Measurements from ENCODE around the gene HBS1L. TPM values are rescaled to one million over a fixed set of nuclear protein-coding genes. Genes with fewer than 3 reads are reported as not detected.

Gene HBS1L
- total RNA-seq, 4 donors from 2014 or later = 23.8 to 116 (median 69.2) TPM

- H3K36me3 ChIP-seq = no peaks in the 10 kb centered on the region
- no peak overlapping the region for H3K27ac ChIP-seq
- H3K4me1 ChIP-seq = peaks cover 0 to 5% of the 10 kb centered on the region in 2 donors
- TF ChIP-seq POLR2A (IDR thresholded peaks at IDR 0.05) = no peak
- TF ChIP-seq CTCF (IDR thresholded peaks at IDR 0.05) = no peak
- H3K27me3 ChIP-seq = no peaks in the 10 kb centered on the region
- DNase-seq = no peak
- no peaks in the 10 kb centered on the region for H3K9me3 ChIP-seq
- intact Hi-C loops (cut with DNase I; ENCODE audit: low total_unique reads) = no loop called here
- no peak overlapping the region for H3K4me3 ChIP-seq
These were observed 119.7 kb downstream of the HBS1L start for GRCh38 chr6:134934793-134935485.

- peaks cover 0 to 5% of the 10 kb centered on the region in 2 donors for H3K4me1 ChIP-seq
- TF ChIP-seq CTCF (IDR thresholded peaks at IDR 0.05) = no peak
- TF ChIP-seq POLR2A (IDR thresholded peaks at IDR 0.05) = no peak
- no peak overlapping the region for H3K27ac ChIP-seq
- no peaks in the 10 kb centered on the region for H3K27me3 ChIP-seq
- no peaks in the 10 kb centered on the region for H3K9me3 ChIP-seq
- no peak for DNase-seq
- intact Hi-C loops (cut with DNase I; ENCODE audit: low total_unique reads) = no loop called here
- no peaks in the 10 kb centered on the region for H3K36me3 ChIP-seq
- no peak overlapping the region for H3K4me3 ChIP-seq
These were observed 121.8 kb downstream of the HBS1L start for GRCh38 chr6:134932535-134933470.

- TF ChIP-seq POLR2A (IDR thresholded peaks at IDR 0.05) (no peak), CTCF (IDR thresholded peaks at IDR 0.05) (no peak)
- no peaks in the 10 kb centered on the region for H3K36me3 ChIP-seq
- intact Hi-C loops (cut with DNase I; ENCODE audit: low total_unique reads) = no loop called here
- H3K4me3 ChIP-seq = no peak overlapping the region
- H3K4me1 ChIP-seq = peaks cover 0 to under 1% of the 10 kb centered on the region in 2 donors
- H3K27me3 ChIP-seq = no peaks in the 10 kb centered on the region
- H3K9me3 ChIP-seq = no peaks in the 10 kb centered on the region
- DNase-seq = no peak
- no peak overlapping the region for H3K27ac ChIP-seq
These were observed 122.5 kb downstream of the HBS1L start for GRCh38 chr6:134932098-134932497.

- Histone ChIP-seq H3K27ac (no peak overlapping the region), H3K27me3 (no peaks in the 10 kb centered on the region), H3K9me3 (no peaks in the 10 kb centered on the region), H3K4me1 (no peaks in the 10 kb centered on the region), H3K36me3 (no peaks in the 10 kb centered on the region), H3K4me3 (no peak overlapping the region)
- TF ChIP-seq POLR2A (IDR thresholded peaks at IDR 0.05) (no peak), CTCF (IDR thresholded peaks at IDR 0.05) (no peak)
- intact Hi-C loops (cut with DNase I; ENCODE audit: low total_unique reads) = no loop called here
- no peak for DNase-seq
These were observed 124.2 kb downstream of the HBS1L start for GRCh38 chr6:134930463-134930862.

Measured in uterus (tissue), 4 donors.